SJSA1 (cell line): ENCODE measurements around the gene MRPS21. TPM values are rescaled to one million over a fixed set of nuclear protein-coding genes. Genes with fewer than 3 reads are reported as not detected.
A peak's percentile ranks its signal among the peaks of the same experiment; 100 is the strongest.
"Not testable (repeated sequence)": the region's sequence is repeated elsewhere in the genome, so short reads cannot be mapped to it uniquely, and the experiment has no call there.

ENCODE experiments used
- DNase-seq, 2 experiments: peaks; one replicate each; pipeline ENCODE4 v3.0.0-alpha.2; 2015 to 2020; ENCODE audit warnings: low spot score in 2 of 2, low read depth in 1 of 2
- H3K27ac ChIP-seq: fragments of 250-450 bp; sonication (Bioruptor Pico); 2 replicates; pipeline ENCODE4 v1.5.1; 2020; ENCODE audit warnings: mild to moderate bottlenecking, moderate library complexity
- H3K27me3 ChIP-seq: fragments of 250-450 bp; sonication (Bioruptor Pico); replicated peaks from 2 replicates; pipeline ENCODE4 v1.5.1; 2020; ENCODE audit warnings: mild to moderate bottlenecking, moderate library complexity
- H3K36me3 ChIP-seq: fragments of 250-450 bp; sonication (Bioruptor Pico); 2 replicates; pipeline ENCODE4 v1.5.1; 2020; ENCODE audit warnings: mild to moderate bottlenecking
- H3K4me1 ChIP-seq: fragments of 250-450 bp; sonication (Bioruptor Pico); replicated peaks from 2 replicates; pipeline ENCODE4 v1.6.1; 2021; ENCODE audit warnings: mild to moderate bottlenecking
- H3K4me3 ChIP-seq: fragments of 250-450 bp; sonication (Bioruptor Pico); 2 replicates; pipeline ENCODE4 v1.5.1; 2020; ENCODE audit warnings: mild to moderate bottlenecking
- H3K9me3 ChIP-seq: fragments of 250-450 bp; sonication (Bioruptor Pico); replicated peaks from 2 replicates; pipeline ENCODE4 v1.5.1; 2020; ENCODE audit warnings: mild to moderate bottlenecking
- total RNA-seq: library from RNA; depleted of rRNA; stranded (reverse); fragments of >200 nt; shearing (Covaris generic); gene quantifications from 2 replicates; pipeline ENCODE4 v1.2.3, GENCODE V29; 2014

MRPS21 gene
- total RNA-seq, 1 experiment from 2014 or later, result 45.5 TPM

- Histone ChIP-seq H3K4me1 (no peaks in the 10 kb centered on the region), H3K27ac (no peak overlapping the region), H3K36me3 (peaks cover 75% of the 10 kb centered on the region), H3K27me3 (no peaks in the 10 kb centered on the region), H3K4me3 (no peak overlapping the region), H3K9me3 (no peaks in the 10 kb centered on the region)
- DNase-seq, result no peak
Observed at GRCh38 chr1:150299716-150300115, 6.1 kb downstream of the MRPS21 start.

DNA sequence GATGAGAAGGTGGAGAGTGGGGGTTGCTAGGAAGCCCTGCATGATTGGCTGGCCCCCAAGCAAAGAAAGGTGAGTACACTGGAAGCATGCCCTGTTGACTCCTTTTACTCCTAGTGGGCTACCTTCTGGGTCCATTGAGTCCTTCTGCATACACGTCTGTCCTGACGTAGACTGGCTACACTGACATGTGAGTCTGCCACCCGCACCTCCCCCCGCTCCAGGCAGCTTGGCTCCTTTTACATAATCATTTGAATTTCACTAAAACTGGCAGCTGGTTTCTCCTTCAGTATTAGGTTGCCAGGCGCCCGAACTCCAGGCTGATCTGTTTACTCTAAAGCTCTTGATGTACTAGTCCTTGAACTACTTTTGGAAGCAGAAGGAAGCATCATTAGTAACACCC, 8.7 kb downstream of the MRPS21 start:
- Histone ChIP-seq H3K27ac (no peak overlapping the region), H3K4me3 (no peak overlapping the region), H3K36me3 (peaks cover 69% of the 10 kb centered on the region), H3K4me1 (no peaks in the 10 kb centered on the region), H3K27me3 (no peaks in the 10 kb centered on the region), H3K9me3 (no peaks in the 10 kb centered on the region)
- no peak for DNase-seq

GRCh38 chr1:150302902-150303301, 9.2 kb downstream of the MRPS21 start:
- Histone ChIP-seq H3K9me3 (no peaks in the 10 kb centered on the region), H3K27ac (no peak overlapping the region), H3K36me3 (peaks cover 70% of the 10 kb centered on the region), H3K27me3 (no peaks in the 10 kb centered on the region), H3K4me1 (no peaks in the 10 kb centered on the region), H3K4me3 (no peak overlapping the region)
- DNase-seq, result no peak

DNA sequence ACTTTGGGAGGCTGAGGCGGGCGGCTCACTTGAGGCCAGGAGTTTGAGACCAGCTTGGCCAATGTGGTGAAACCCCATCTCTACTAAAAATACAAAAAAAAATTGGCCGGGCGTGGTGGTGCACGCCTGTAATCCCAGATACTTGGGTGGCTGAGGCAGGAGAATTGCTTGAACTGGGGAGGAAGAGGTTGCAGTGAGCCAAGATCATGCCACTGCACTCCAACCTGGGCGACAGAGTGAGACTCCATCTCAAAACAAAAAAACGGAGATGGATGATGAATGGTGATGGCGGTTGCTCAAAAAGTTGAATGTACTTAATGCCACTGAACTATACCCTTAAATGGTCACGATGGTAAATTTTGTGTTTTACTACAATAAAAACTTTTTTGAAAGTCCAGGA, 14.9 kb downstream of the MRPS21 start:
- not testable (repeated sequence) for H3K4me3 ChIP-seq, H3K4me1 ChIP-seq, DNase-seq, H3K9me3 ChIP-seq, H3K27ac ChIP-seq, H3K27me3 ChIP-seq
- H3K36me3 ChIP-seq, result peaks cover 36% of the 10 kb centered on the region

- Histone ChIP-seq H3K36me3 (peaks cover 32% of the 10 kb centered on the region), H3K4me1 (no peaks in the 10 kb centered on the region), H3K4me3 (no peak overlapping the region), H3K27ac (no peak overlapping the region), H3K9me3 (no peaks in the 10 kb centered on the region), H3K27me3 (no peaks in the 10 kb centered on the region)
- DNase-seq, result no peak
Observed at GRCh38 chr1:150309758-150310508, 16.3 kb downstream of the MRPS21 start.

- DNase-seq, result no peak
- Histone ChIP-seq H3K4me3 (no peak overlapping the region), H3K36me3 (peaks cover 17% of the 10 kb centered on the region), H3K4me1 (no peaks in the 10 kb centered on the region), H3K27me3 (no peaks in the 10 kb centered on the region; the same call in 1 of the 2 replicates), H3K9me3 (no peaks in the 10 kb centered on the region), H3K27ac (no peak overlapping the region)
Observed at GRCh38 chr1:150311762-150312161, 18.1 kb downstream of the MRPS21 start.

DNA sequence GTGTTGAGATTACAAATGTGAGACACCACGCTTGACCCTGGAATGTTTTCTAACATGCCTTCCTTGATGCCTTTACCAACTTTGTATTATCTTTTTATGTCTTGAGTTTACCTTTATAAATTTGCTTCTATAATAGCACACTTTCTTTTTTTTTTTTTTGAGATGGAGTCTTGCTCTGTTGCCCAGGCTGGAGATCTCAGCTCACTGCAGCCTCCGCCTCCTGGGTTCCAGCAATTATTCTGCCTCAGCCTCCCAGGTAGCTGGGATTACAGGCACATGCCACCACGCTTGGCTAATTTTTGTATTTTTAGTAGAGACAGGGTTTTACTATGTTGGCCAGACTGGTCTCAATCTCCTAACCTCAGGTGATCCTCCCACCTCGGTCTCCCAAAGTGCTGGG, 21.0 kb downstream of the MRPS21 start:
- not testable (repeated sequence) for H3K36me3 ChIP-seq, H3K27ac ChIP-seq, H3K4me1 ChIP-seq, H3K27me3 ChIP-seq, DNase-seq, H3K9me3 ChIP-seq, H3K4me3 ChIP-seq

DNA sequence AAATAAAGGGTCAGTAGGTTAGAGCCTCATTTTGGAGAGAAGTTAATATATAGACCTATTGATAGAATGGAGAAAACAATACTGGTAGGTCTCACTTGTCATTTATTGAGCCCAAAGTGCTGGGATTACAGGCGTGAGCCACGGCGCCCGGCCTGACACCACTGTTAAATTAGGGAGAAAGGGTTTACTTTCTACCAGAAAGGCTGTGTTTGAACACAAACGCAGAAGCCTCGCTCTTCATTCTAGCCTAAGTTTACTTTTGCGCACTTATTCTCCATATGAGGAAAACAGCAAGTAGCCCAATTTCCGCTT, 27.0 kb downstream of the MRPS21 start:
- Histone ChIP-seq H3K27me3 (no peaks in the 10 kb centered on the region), H3K36me3 (peaks cover 32% of the 10 kb centered on the region), H3K9me3 (no peaks in the 10 kb centered on the region; the same call in 1 of the 2 replicates), H3K27ac (peak overlapping the region; percentile 53), H3K4me3 (peak overlapping the region; percentile 58), H3K4me1 (peaks cover 5% of the 10 kb centered on the region)
- no peak for DNase-seq

DNA sequence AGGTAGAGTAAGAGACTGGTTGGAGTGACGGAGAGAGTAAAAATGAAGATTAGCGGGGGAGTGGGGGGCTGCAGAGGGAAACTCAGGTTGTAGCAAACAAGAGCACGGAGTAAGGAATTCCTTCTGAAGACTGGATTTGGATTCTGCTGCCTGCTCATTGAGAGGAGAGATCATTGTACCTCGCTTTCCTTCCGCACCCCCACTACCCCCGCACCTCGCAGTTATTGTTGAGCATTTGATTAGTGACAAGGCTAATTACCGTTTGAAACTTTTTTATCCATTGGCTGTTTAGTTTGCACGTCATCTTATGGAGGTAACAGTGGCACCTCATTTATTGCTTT, 28.1 kb downstream of the MRPS21 start:
- Histone ChIP-seq H3K36me3 (peaks cover 44% of the 10 kb centered on the region), H3K9me3 (no peaks in the 10 kb centered on the region; the same call in 1 of the 2 replicates), H3K27ac (peak overlapping the region; percentile 53), H3K4me3 (peak overlapping the region; percentile 58), H3K4me1 (peaks cover 5% of the 10 kb centered on the region), H3K27me3 (no peaks in the 10 kb centered on the region)
- DNase-seq, result no peak

DNA sequence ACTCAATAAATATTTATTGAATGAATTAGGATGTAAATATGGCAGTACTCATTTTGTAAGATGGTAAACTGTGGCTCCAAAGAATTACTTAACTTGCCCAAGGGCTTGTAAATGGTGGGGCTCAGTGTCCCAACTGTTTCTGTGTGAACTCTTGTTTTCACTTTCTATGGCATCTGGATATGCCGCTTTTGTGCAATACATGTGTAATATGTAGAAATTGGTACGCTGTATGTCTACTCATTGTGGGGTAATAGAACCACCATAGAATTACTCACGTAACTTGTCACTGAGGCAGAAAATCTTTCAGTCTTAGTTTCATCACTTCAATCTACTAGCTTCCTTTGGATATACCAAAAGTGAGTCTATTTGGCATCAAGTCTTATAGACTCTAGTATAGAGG, 28.6 kb downstream of the MRPS21 start:
- no peak for DNase-seq
- H3K27ac ChIP-seq, result no peak overlapping the region
- H3K4me3 ChIP-seq, result peak overlapping the region; percentile 58
- peaks cover 49% of the 10 kb centered on the region for H3K36me3 ChIP-seq
- H3K4me1 ChIP-seq, result peaks cover 5% of the 10 kb centered on the region
- no peaks in the 10 kb centered on the region; the same call in 1 of the 2 replicates for H3K9me3 ChIP-seq
- H3K27me3 ChIP-seq, result no peaks in the 10 kb centered on the region

GRCh38 chr1:150332651-150333290, 39.1 kb downstream of the MRPS21 start:
- DNase-seq, result no peak
- Histone ChIP-seq H3K27ac (no peak overlapping the region), H3K36me3 (peaks cover 79% of the 10 kb centered on the region), H3K4me3 (no peak overlapping the region), H3K27me3 (no peaks in the 10 kb centered on the region), H3K9me3 (no peaks in the 10 kb centered on the region), H3K4me1 (no peaks in the 10 kb centered on the region)

GRCh38 chr1:150346316-150346715, 52.7 kb downstream of the MRPS21 start:
- no peak overlapping the region for H3K4me3 ChIP-seq
- H3K36me3 ChIP-seq, result peaks cover 89% of the 10 kb centered on the region
- H3K4me1 ChIP-seq, result no peaks in the 10 kb centered on the region
- DNase-seq, result no peak
- no peak overlapping the region for H3K27ac ChIP-seq
- no peaks in the 10 kb centered on the region; the same call in 1 of the 2 replicates for H3K27me3 ChIP-seq
- no peaks in the 10 kb centered on the region for H3K9me3 ChIP-seq

DNA sequence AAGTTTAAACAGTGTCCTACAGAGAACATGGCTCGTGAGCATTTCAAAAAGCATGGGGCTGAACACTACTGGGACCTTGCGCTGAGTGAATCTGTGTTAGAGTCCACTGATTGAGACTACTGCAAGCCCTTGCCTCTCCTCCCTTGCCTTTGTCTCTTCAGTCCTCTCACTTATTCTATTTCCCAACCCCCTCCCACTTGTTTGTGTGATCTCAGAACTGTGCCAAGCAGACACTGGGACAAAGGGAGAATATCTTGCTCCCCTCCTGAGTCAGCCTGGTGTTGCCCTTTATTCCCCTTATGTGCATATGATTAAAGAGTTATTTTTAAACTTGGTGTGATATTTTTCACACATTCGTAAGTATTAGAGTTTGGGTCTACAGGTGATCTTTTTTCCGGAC, 59.2 kb downstream of the MRPS21 start:
- no peak overlapping the region for H3K27ac ChIP-seq
- H3K9me3 ChIP-seq, result no peaks in the 10 kb centered on the region
- no peaks in the 10 kb centered on the region; the same call in 1 of the 2 replicates for H3K27me3 ChIP-seq
- peaks cover 69% of the 10 kb centered on the region for H3K36me3 ChIP-seq
- no peaks in the 10 kb centered on the region for H3K4me1 ChIP-seq
- no peak overlapping the region for H3K4me3 ChIP-seq
- DNase-seq, result no peak
